IMR-90 (cell line): ENCODE measurements around the gene ZNF277. TPM values are rescaled to one million over a fixed set of nuclear protein-coding genes. Genes with fewer than 3 reads are reported as not detected.

ENCODE experiments used
- ATAC-seq: fragments of 200-7000 bp; cut with Tn5 transposase; 2 replicates; pipeline ENCODE4 v1.9.1; 2020; ENCODE audit warnings: low read depth, mild to moderate bottlenecking, moderate library complexity
- BruUV-seq: library from RNA; stranded (reverse); fragments of 400-500 nt; replicated peaks from 2 replicates; lab custom pipeline; 2021; lab: Mats Ljungman, UMichigan
- CTCF ChIA-PET: fragments of 300-600 bp; formaldehyde crosslinking; extraction: SDS; loops from one replicate; lab custom pipeline; 2021; ENCODE audit warnings: antibody characterized with exemption; lab: Yijun Ruan, JAX
- POLR2A ChIA-PET: fragments of 300-600 bp; sonication (Branson Sonifier 250); formaldehyde crosslinking; loops from one replicate; lab custom pipeline; 2022; ENCODE audit warnings: antibody characterized with exemption; ENCODE audit not compliant: unreplicated experiment; lab: Charles Lee
- DNase-seq: peaks from one replicate; pipeline ENCODE4 v3.0.0; 2013
- H2AFZ ChIP-seq: replicated peaks from 2 replicates; pipeline ENCODE3; 2013; ENCODE audit warnings: low read length, mild to moderate bottlenecking; ENCODE audit not compliant: poor library complexity
- H2AK5ac ChIP-seq: 2 replicates; pipeline ENCODE4 v1.6.1; 2013; ENCODE audit warnings: low read depth, low read length, inconsistent platforms
- H2AK9ac ChIP-seq: replicated peaks from 2 replicates; pipeline ENCODE3; 2013; ENCODE audit warnings: mild to moderate bottlenecking, low read depth, low read length, moderate library complexity; ENCODE audit not compliant: poor library complexity
- H2BK120ac ChIP-seq: 2 replicates; pipeline ENCODE4 v1.6.1; 2013; ENCODE audit warnings: low read depth, low read length, inconsistent platforms
- H2BK15ac ChIP-seq: 3 replicates; pipeline ENCODE4 v1.6.1; 2013; ENCODE audit warnings: low read depth, low read length, inconsistent platforms
- H2BK20ac ChIP-seq: 2 replicates; pipeline ENCODE4 v1.6.1; 2013; ENCODE audit warnings: low read depth, mild to moderate bottlenecking, inconsistent platforms, low read length, moderate library complexity
- H2BK5ac ChIP-seq: 2 replicates; pipeline ENCODE4 v1.6.1; 2013; ENCODE audit warnings: mild to moderate bottlenecking, low read depth, low read length, inconsistent platforms; ENCODE audit not compliant: poor library complexity, severe bottlenecking
- H3K14ac ChIP-seq: replicated peaks from 2 replicates; pipeline ENCODE4 v1.6.1; 2013; ENCODE audit warnings: low read depth, low read length, inconsistent platforms
- H3K18ac ChIP-seq: 2 replicates; pipeline ENCODE4 v1.6.1; 2013; ENCODE audit warnings: low read depth, low read length, control low read depth
- H3K23ac ChIP-seq: 2 replicates; pipeline ENCODE4 v1.6.1; 2013; ENCODE audit warnings: low read depth, low read length, inconsistent platforms
- H3K27ac ChIP-seq: 2 replicates; pipeline ENCODE4 v1.5.1; 2013; ENCODE audit warnings: mild to moderate bottlenecking, control low read depth, low read length; ENCODE audit not compliant: insufficient read depth
- H3K27me3 ChIP-seq: 2 replicates; pipeline ENCODE4 v1.6.1; 2013; ENCODE audit warnings: low read length; ENCODE audit not compliant: control insufficient read depth, insufficient read depth
- H3K36me3 ChIP-seq: 2 replicates; pipeline ENCODE4 v1.6.1; 2013; ENCODE audit warnings: low read length, mixed read lengths; ENCODE audit not compliant: control insufficient read depth, insufficient read depth
- H3K4ac ChIP-seq: 2 replicates; pipeline ENCODE4 v1.6.1; 2013; ENCODE audit warnings: low read depth, low read length, inconsistent platforms
- H3K4me1 ChIP-seq: 2 replicates; pipeline ENCODE4 v1.6.1; 2013; ENCODE audit warnings: low read length, mixed read lengths; ENCODE audit not compliant: control insufficient read depth, insufficient read depth
- H3K4me2 ChIP-seq: 2 replicates; pipeline ENCODE4 v1.6.1; 2013; ENCODE audit warnings: low read depth, mild to moderate bottlenecking, control low read depth, low read length, moderate library complexity
- H3K4me3 ChIP-seq: 2 replicates; pipeline ENCODE4 v1.5.1; 2013; ENCODE audit warnings: low read depth, mild to moderate bottlenecking, control low read depth, low read length, moderate library complexity; ENCODE audit not compliant: insufficient read depth
- H3K56ac ChIP-seq: 2 replicates; pipeline ENCODE4 v1.6.1; 2013; ENCODE audit warnings: low read length, inconsistent platforms; ENCODE audit not compliant: insufficient read depth; ENCODE audit errors: extremely low read depth
- H3K79me1 ChIP-seq, 2 experiments: 2 replicates each; pipeline ENCODE4 v1.6.1; 2013; ENCODE audit warnings: low read length in 2 of 2, inconsistent platforms in 1 of 2, low read depth in 1 of 2
- H3K9ac ChIP-seq: 2 replicates; pipeline ENCODE4 v1.6.1; 2013; ENCODE audit warnings: low read depth, low read length, control low read depth
- H3K9me1 ChIP-seq: 2 replicates; pipeline ENCODE4 v1.6.1; 2013; ENCODE audit warnings: low read length, inconsistent platforms; ENCODE audit not compliant: insufficient read depth
- H3K9me3 ChIP-seq: 2 replicates; pipeline ENCODE4 v1.6.1; 2013; ENCODE audit warnings: low read length; ENCODE audit not compliant: control insufficient read depth, insufficient read depth
- H4K20me1 ChIP-seq: 2 replicates; pipeline ENCODE4 v1.6.1; 2013; ENCODE audit warnings: low read length, inconsistent platforms; ENCODE audit not compliant: insufficient read depth
- H4K5ac ChIP-seq: 2 replicates; pipeline ENCODE4 v1.6.1; 2013; ENCODE audit warnings: mild to moderate bottlenecking, low read depth, low read length, control low read depth
- H4K8ac ChIP-seq, 2 experiments: 2 replicates each; pipeline ENCODE4 v1.6.1; 2013; ENCODE audit warnings: low read depth in 2 of 2, low read length in 2 of 2, control low read depth in 1 of 2, inconsistent platforms in 1 of 2
- H4K91ac ChIP-seq: 2 replicates; pipeline ENCODE4 v1.6.1; 2013; ENCODE audit warnings: low read depth, low read length, inconsistent platforms; ENCODE audit not compliant: insufficient read depth
- USF2 ChIP-seq: fragments of 150-350 bp; IDR thresholded peaks from 2 replicates; pipeline ENCODE4 v1.6.1; 2017; ENCODE audit warnings: mild to moderate bottlenecking, antibody characterized with exemption, low read length, low read depth
- WGBS, 2 experiments: methylation state at CpG; one replicate each; pipeline versions ENCODE4 v1.1.5 to v1.1.7; 2013; ENCODE audit warnings: missing lambda C conversion rate in 2 of 2; ENCODE audit not compliant: insufficient read length in 1 of 2; ENCODE audit errors: extremely low coverage in 2 of 2; 5-methylcytosine and 5-hydroxymethylcytosine counted together
- dilution Hi-C: fragments of 300-500 bp; cut with HindIII; formaldehyde crosslinking; loops from one replicate; pipeline ENCODE4 v1.14.3; 2018; ENCODE audit warnings: low sequenced_read_pairs; ENCODE audit not compliant: unreplicated experiment
- in situ Hi-C: fragments of 300-500 bp; cut with MboI; formaldehyde crosslinking; loops from 3 replicates; pipeline ENCODE4 v1.14.3; 2019; ENCODE audit warnings: low sequenced_read_pairs, inconsistent platforms, mixed read lengths
- intact Hi-C: fragments of 100-400 bp; cut with micrococcal nuclease; formaldehyde crosslinking; loops from 2 replicates; pipeline ENCODE4 v1.10.0; 2022
- polyA plus RNA-seq, 3 experiments: library from polyadenylated mRNA; depleted of rRNA; stranded (reverse); fragments of >200 nt; gene quantifications; 2 replicates each; pipeline ENCODE4 v1.2.3, GENCODE V29; 2012; ENCODE audit warnings: low replicate concordance in 1 of 3
- total RNA-seq: library from RNA; depleted of rRNA; stranded (reverse); fragments of >200 nt; gene quantifications from 2 replicates; pipeline ENCODE4 v1.2.3, GENCODE V29; 2012

The ZNF277 gene
- total and polyA plus RNA-seq, 2 of the 4 experiments (the other 2 are of a cell fraction), result 7.3 to 21.3 TPM

DNA sequence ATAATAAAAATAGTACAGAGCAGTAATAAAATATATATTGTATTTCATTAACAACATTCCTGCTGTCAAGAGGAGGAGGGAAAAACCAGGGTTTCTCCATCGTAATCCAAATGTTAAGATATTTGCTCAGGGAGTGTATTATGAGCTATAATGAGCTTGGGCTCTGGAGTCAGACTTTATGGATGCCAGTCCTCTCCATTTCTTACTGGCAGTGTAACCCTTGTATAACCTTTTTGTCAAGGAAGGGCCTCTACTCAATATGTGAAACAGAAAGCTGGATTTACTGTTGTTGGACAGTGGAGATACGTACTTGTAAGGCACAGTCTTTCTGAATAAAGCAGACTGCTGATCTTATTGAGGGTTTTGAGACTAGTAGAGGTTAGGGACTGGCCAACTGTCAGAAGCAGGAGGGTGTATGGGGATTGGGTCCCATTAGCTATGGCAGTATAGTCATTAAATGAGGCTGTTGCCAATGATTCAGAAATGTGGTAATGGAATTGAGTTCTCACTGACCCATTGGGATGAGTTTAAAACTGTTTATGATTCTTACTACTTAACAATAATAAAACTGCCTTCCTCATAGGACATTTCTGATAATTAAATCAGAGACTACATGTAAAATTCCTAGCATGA lies 56.5 kb downstream of the ZNF277 start:
- Histone ChIP-seq H3K9me1 (no peaks in the 10 kb centered on the region), H2BK5ac (no peak overlapping the region), H4K91ac (no peak overlapping the region), H3K27me3 (no peaks in the 10 kb centered on the region), H3K4me2 (peak overlapping the region; percentile 71), H3K4ac (no peak overlapping the region), H2BK20ac (no peak overlapping the region), H3K36me3 (no peaks in the 10 kb centered on the region), H2AFZ (no peak overlapping the region), H3K9ac (no peak overlapping the region), H2AK5ac (no peak overlapping the region), H3K9me3 (no peaks in the 10 kb centered on the region), H3K4me3 (no peak overlapping the region), H3K27ac (no peak overlapping the region), H3K56ac (no peak overlapping the region), H2BK15ac (no peak overlapping the region), H3K23ac (peak overlapping the region; percentile 61; the same call in 1 of the 2 replicates), H2BK120ac (no peak overlapping the region), H4K20me1 (peaks cover 3% of the 10 kb centered on the region; the same call in 1 of the 2 replicates), H3K79me1 (peaks cover 13 to 29% of the 10 kb centered on the region in 2 experiments; a peak in 3 of 4 replicates), H4K5ac (no peak overlapping the region), H3K4me1 (peaks cover 2% of the 10 kb centered on the region; the same call in 1 of the 2 replicates), H3K14ac (peak overlapping the region; percentile 72), H4K8ac (no peak overlapping the region), H3K18ac (no peak overlapping the region), H2AK9ac (no peak overlapping the region)
- in situ Hi-C loops, result no loop called here
- intact Hi-C loops, result no loop called here
- dilution Hi-C loops, result no loop called here
- ChIA-PET POLR2A (no interaction called here), CTCF (interaction anchor here (1.1 to 2.1 kb wide), 2 partner anchors 11 to 27 kb away, joined by 3 to 4 read pairs; no protein-coding TSS in a partner anchor)
- no peak for TF ChIP-seq USF2
- DNase-seq (peak; percentile 33), ATAC-seq (peak; percentile 51)
- WGBS, 2 experiments, result 50% methylated on average over 1 of the region's 2 CpGs; no CpG with 5 or more reads in 1 of the 2 experiments
- no TSS peak for BruUV-seq
